Activated CD4-positive, alpha-beta T cell treated with anti-CD3 and anti-CD28 coated beads for 36 hours (primary cell): ENCODE results near the gene PPP4R3A. TPM values are rescaled to one million over a fixed set of nuclear protein-coding genes. Genes with fewer than 3 reads are reported as not detected.

Source experiments
- ATAC-seq: fragments of 200-7000 bp; cut with Tn5 transposase; one replicate; pipeline ENCODE4 v1.10.0; 2021; ENCODE audit warnings: mild to moderate bottlenecking, moderate library complexity
- CTCF ChIA-PET: fragments of 350-600 bp; sonication (Branson Sonifier 250); formaldehyde crosslinking; loops from one replicate; lab custom pipeline; 2021; ENCODE audit warnings: antibody characterized with exemption; lab: Charles Lee
- POLR2A ChIA-PET: fragments of 350-600 bp; sonication (Branson Sonifier 250); formaldehyde crosslinking; loops from one replicate; lab custom pipeline; 2021; ENCODE audit warnings: antibody characterized with exemption, inconsistent platforms; lab: Charles Lee
- DNase-seq: peaks from one replicate; pipeline ENCODE4 v3.0.0-alpha.2; 2020
- H3K27ac Mint-ChIP-seq: one replicate; pipeline ENCODE4 v1.8.0; 2021; ENCODE audit warnings: mixed read lengths
- H3K27me3 Mint-ChIP-seq: one replicate; pipeline ENCODE4 v1.8.0; 2021; ENCODE audit warnings: mixed read lengths
- H3K36me3 Mint-ChIP-seq: one replicate; pipeline ENCODE4 v1.8.0; 2021; ENCODE audit warnings: low read depth, mixed read lengths
- H3K4me1 Mint-ChIP-seq: one replicate; pipeline ENCODE4 v1.8.0; 2021; ENCODE audit warnings: mixed read lengths
- H3K4me3 Mint-ChIP-seq: one replicate; pipeline ENCODE4 v1.8.0; 2021; ENCODE audit warnings: mild to moderate bottlenecking, moderate library complexity, mixed read lengths
- H3K9me3 Mint-ChIP-seq: one replicate; pipeline ENCODE4 v1.8.0; 2021; ENCODE audit warnings: low read depth, mixed read lengths
- intact Hi-C, 2 experiments: fragments of 100-400 bp; cut with DNase I in 1 of 2; cut with micrococcal nuclease in 1 of 2; formaldehyde crosslinking; loops; one replicate each; pipeline versions ENCODE4 v1.14.2 to v1.15.1; 2022 to 2024; cut with DNase I, micrococcal nuclease
- total RNA-seq, 2 experiments: library from RNA; stranded (reverse); gene quantifications; one replicate each; pipeline ENCODE4 v1.2.3, GENCODE V29; 2021

Gene PPP4R3A
- total RNA-seq, 2 experiments from 2014 or later: 105 to 122 TPM

DNA sequence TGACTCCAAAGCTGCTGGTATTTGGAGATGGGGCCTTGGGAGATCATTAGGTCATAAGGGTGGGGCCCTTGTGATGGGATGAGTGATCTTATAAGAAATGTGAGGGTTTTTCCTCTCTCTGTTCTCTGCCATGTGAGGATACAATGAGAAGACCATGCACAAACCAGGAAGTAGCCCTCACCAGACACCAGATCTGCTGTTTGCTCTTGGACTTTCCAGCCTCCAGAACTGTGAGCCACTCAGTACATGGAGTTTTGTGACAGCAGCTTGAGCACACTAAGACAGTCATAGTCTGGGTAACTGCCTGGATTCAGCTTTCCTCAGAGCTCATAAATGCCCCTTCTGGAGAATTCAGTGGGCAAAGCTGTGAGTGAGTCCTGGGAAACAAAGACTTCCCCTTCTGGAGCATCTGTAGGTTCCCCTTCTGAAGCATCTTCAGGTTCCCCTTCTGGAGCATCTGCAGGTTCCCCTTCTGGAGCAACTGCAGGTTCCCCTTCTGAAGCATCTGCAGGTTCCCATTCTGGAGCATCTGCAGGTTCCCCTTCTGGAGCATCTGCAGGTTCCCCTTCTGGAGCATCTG, 11.0 kb upstream of the PPP4R3A start:
- ChIA-PET CTCF (interaction anchor here (0.8 kb wide), 1 partner anchor 8 kb away, joined by 3 read pairs; no protein-coding TSS in a partner anchor), POLR2A (no interaction called here)
- Mint-ChIP-seq H3K9me3 (no peaks in the 10 kb centered on the region), H3K36me3 (no peaks in the 10 kb centered on the region), H3K4me3 (no peak overlapping the region), H3K4me1 (no peaks in the 10 kb centered on the region), H3K27me3 (peaks cover 2% of the 10 kb centered on the region), H3K27ac (no peak overlapping the region)
- ATAC-seq (no peak), DNase-seq (no peak)
- intact Hi-C loops: no loop called here

DNA sequence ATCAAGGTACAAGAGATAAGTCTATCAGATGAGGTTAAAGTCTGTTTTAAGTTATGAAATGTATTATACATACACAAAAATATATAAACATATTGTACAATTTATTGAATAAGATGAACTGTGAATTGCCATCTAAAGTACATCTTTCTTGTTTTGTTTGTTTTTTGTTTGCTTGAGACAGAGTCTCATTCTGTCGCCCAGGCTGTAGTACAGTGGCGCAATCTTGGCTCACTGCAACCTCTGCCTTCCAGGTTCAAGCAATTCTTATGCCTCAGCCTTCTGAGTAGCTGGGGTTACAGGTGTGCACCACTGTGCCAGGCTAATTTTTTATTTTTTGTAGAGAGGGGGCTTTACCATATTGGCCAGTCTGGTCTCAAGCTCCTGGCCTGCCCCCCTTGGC, 10.0 kb upstream of the PPP4R3A start:
- Mint-ChIP-seq H3K27ac (no peak overlapping the region), H3K4me1 (no peaks in the 10 kb centered on the region), H3K9me3 (no peaks in the 10 kb centered on the region), H3K27me3 (peaks cover 2% of the 10 kb centered on the region), H3K4me3 (no peak overlapping the region), H3K36me3 (no peaks in the 10 kb centered on the region)
- CTCF ChIA-PET: no interaction called here
- POLR2A ChIA-PET: no interaction called here
- intact Hi-C loops: no loop called here
- ATAC-seq (no peak), DNase-seq (no peak)

DNA sequence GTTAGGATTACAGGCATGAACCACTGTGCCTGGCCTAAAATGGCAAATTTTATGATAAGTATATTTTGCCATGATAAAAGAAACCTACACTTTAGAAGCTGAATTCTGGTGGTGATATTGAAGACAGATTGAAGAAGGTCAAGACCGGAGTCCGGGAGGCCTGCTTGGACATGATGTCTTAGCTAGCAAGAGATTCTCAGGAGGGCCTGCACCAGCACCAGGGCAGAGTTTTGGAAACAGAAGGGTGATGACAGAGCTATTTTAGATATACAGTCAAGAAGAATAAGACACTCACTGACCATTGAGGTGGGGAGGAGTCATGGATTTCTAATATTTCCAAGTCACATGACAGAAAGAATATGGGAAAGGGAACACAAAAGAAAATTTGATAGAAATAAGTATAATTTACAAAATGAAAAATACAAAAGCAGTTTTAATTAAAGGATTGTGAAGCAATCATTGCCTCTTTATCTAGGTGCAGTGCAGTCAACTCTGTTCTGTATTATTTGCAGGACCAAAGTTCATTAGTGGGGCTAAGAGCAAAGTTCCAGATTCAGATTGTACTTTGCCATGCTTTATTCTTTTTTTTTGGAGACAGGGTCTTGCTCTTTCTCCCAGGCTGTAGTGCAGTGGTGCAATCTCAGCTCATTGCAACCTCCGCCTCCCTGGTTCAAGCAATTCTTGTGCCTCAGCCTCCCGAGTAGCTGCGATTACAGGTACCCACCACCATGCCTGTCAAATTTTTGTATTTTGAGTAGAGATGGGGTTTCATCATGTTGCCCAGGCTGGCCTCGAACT, 9.3 kb upstream of the PPP4R3A start:
- POLR2A ChIA-PET: no interaction called here
- no peak for DNase-seq
- no peaks in the 10 kb centered on the region for H3K36me3 Mint-ChIP-seq
- no peak overlapping the region for H3K4me3 Mint-ChIP-seq
- H3K9me3 Mint-ChIP-seq: no peaks in the 10 kb centered on the region
- intact Hi-C loops: loop anchor here in 1 of 2 experiments (10.0 kb wide), 1 partner anchor 1125 kb away; the partner anchor contains the start of gene CALM1
- no peak overlapping the region for H3K27ac Mint-ChIP-seq
- CTCF ChIA-PET: interaction anchor here (0.5 kb wide), 1 partner anchor 409 kb away, joined by 3 read pairs; no protein-coding TSS in a partner anchor
- H3K4me1 Mint-ChIP-seq: no peaks in the 10 kb centered on the region
- peaks cover 2% of the 10 kb centered on the region for H3K27me3 Mint-ChIP-seq
- no peak for ATAC-seq

- ATAC-seq (no peak), DNase-seq (no peak)
- Mint-ChIP-seq H3K4me3 (no peak overlapping the region), H3K9me3 (no peaks in the 10 kb centered on the region), H3K27ac (no peak overlapping the region), H3K36me3 (no peaks in the 10 kb centered on the region), H3K27me3 (no peaks in the 10 kb centered on the region), H3K4me1 (no peaks in the 10 kb centered on the region)
- POLR2A ChIA-PET: no interaction called here
- intact Hi-C loops: loop anchor here in 1 of 2 experiments (10.0 kb wide), 1 partner anchor 1122 kb away; the partner anchor contains the start of gene CALM1
- CTCF ChIA-PET: interaction anchor here (0.7 kb wide), 1 partner anchor 342 kb away, joined by 3 read pairs; no protein-coding TSS in a partner anchor
Measured at GRCh38 chr14:91516663-91517388, 6.7 kb upstream of the PPP4R3A start.

DNA sequence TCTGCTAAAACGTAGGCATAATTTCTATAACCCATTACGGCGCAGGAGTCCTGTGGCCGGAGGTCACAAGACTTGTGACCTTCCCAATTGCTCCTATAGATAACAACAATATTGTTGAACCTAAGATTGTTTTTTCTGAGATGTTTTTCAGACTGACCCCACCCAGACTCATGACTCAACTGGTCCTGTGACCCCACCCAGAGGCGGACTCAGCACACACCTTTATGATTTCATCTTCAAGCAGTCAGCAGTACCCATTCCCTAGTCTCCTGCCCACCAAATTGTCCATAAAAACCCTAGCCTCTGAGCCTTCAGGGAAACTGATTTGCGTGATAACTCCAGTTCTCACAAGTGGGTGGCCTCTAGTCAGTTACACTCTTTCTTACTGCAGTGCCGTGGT, 5.9 kb upstream of the PPP4R3A start:
- Mint-ChIP-seq H3K27ac (no peak overlapping the region), H3K36me3 (no peaks in the 10 kb centered on the region), H3K4me3 (no peak overlapping the region), H3K4me1 (peaks cover 2% of the 10 kb centered on the region), H3K27me3 (no peaks in the 10 kb centered on the region), H3K9me3 (no peaks in the 10 kb centered on the region)
- ATAC-seq (no peak), DNase-seq (no peak)
- CTCF ChIA-PET: interaction anchor here (0.6 to 0.7 kb wide), 2 partner anchors 48 to 341 kb away, joined by 3 read pairs; no protein-coding TSS in a partner anchor
- intact Hi-C loops: loop anchor here in 1 of 2 experiments (10.0 kb wide), 1 partner anchor 1121 kb away; the partner anchor contains the start of gene CALM1
- POLR2A ChIA-PET: no interaction called here

- Mint-ChIP-seq H3K9me3 (no peaks in the 10 kb centered on the region), H3K4me1 (peaks cover 15% of the 10 kb centered on the region), H3K27me3 (no peaks in the 10 kb centered on the region), H3K27ac (peak overlapping the region; percentile 100), H3K4me3 (peak overlapping the region; percentile 96), H3K36me3 (peaks cover 30% of the 10 kb centered on the region)
- ATAC-seq (no peak), DNase-seq (peak; percentile 17)
- ChIA-PET POLR2A (interaction anchor here (0.6 kb wide), 1 partner anchor 12 kb away, joined by 7 read pairs; no protein-coding TSS in a partner anchor), CTCF (interaction anchor here (1.2 kb wide), 1 partner anchor 400 kb away, joined by 3 read pairs; no protein-coding TSS in a partner anchor)
- intact Hi-C loops: loop anchor here (2.0 to 10.0 kb wide), 6 partner anchors 189 to 1281 kb away; partner anchors contain the start of genes CALM1 (in 1 of the 2), GOLGA5 (in 1 of the 2) and RPS6KA5 (in 1 of the 2)
Measured at GRCh38 chr14:91511043-91511383, 903 bp upstream of the PPP4R3A start.

- intact Hi-C loops: loop anchor here (1.0 to 10.0 kb wide), 17 partner anchors 15 to 1282 kb away; partner anchors contain the start of genes CCDC88C (in 2 of the 2), ATXN3 (in 1 of the 2), CALM1 (in 1 of the 2) and GOLGA5 (in 1 of the 2)
- Mint-ChIP-seq H3K4me1 (peaks cover 26% of the 10 kb centered on the region), H3K9me3 (no peaks in the 10 kb centered on the region), H3K36me3 (peaks cover 41% of the 10 kb centered on the region), H3K27ac (peak overlapping the region; percentile 100), H3K27me3 (no peaks in the 10 kb centered on the region), H3K4me3 (peak overlapping the region; percentile 96)
- no peak for DNase-seq
- ChIA-PET POLR2A (interaction anchor here (0.6 to 1.6 kb wide), 4 partner anchors 9 to 347 kb away, joined by 3 to 7 read pairs (median 3); no protein-coding TSS in a partner anchor), CTCF (no interaction called here)
- ATAC-seq: peak; percentile 36
Measured at GRCh38 chr14:91509878-91510170, 286 bp downstream of the PPP4R3A start.

DNA sequence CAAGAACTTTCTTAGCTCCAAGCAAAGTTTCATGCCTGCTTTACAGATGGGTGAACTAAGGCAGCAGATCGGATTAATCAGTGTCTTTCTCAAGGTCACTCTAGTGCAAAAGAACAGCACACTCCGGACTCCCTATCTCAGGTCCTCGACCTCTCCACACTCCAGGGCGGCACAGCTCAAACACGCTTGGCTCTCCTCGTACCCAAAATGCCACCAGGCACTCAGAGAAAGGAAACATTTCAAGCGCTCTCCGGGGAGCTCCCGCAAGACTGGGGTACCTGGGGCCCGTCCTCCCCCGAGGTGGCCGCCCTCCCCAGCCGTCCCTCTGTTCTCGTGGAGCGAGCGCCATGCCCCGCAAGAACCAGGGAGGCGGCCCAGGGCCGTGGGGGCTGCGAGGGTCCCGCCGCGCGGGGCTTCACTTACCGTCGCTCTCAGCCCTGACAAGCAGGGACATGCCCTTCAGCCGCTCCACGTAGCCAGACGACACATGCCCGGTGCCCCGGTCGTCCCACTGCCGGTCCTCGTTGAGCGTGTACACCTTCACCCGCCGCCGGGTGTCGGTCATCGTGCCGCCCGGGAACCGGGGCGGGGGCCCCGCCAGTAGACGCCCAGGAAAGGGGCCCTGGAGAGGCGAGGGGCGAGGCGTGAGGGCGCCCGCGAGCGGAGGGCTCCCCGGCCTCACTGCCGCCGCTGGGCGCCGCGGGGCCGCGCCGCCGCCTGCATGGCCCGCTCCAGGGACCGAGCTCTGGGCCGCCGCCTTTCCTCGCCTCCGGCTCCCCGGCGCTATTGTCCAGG, 830 bp downstream of the PPP4R3A start:
- intact Hi-C loops: loop anchor here (2.0 to 5.0 kb wide), 2 partner anchors 14 to 92 kb away; partner anchors contain the start of gene CCDC88C (in 1 of the 2)
- ChIA-PET CTCF (interaction anchor here (0.6 to 1.5 kb wide), 5 partner anchors 12 to 402 kb away, joined by 3 to 7 read pairs (median 5); no protein-coding TSS in a partner anchor), POLR2A (interaction anchor here (0.6 to 1.6 kb wide), 7 partner anchors 8 to 347 kb away, joined by 3 to 7 read pairs (median 3); partner anchors contain the start of gene GPR68)
- DNase-seq (peak; percentile 65), ATAC-seq (peak; percentile 4)
- peak overlapping the region; percentile 96 for H3K4me3 Mint-ChIP-seq
- H3K9me3 Mint-ChIP-seq: no peaks in the 10 kb centered on the region
- no peaks in the 10 kb centered on the region for H3K27me3 Mint-ChIP-seq
- peak overlapping the region; percentile 100 for H3K27ac Mint-ChIP-seq
- peaks cover 45% of the 10 kb centered on the region for H3K36me3 Mint-ChIP-seq
- peaks cover 31% of the 10 kb centered on the region for H3K4me1 Mint-ChIP-seq

GRCh38 chr14:91508105-91508504, 2.0 kb downstream of the PPP4R3A start:
- Mint-ChIP-seq H3K9me3 (no peaks in the 10 kb centered on the region), H3K4me3 (peak overlapping the region; percentile 96), H3K36me3 (peaks cover 53% of the 10 kb centered on the region), H3K27ac (peak overlapping the region; percentile 97), H3K4me1 (peaks cover 40% of the 10 kb centered on the region), H3K27me3 (no peaks in the 10 kb centered on the region)
- no peak for DNase-seq
- intact Hi-C loops: loop anchor here (2.0 to 5.0 kb wide), 2 partner anchors 13 to 91 kb away; partner anchors contain the start of gene CCDC88C (in 1 of the 2)
- no peak for ATAC-seq
- POLR2A ChIA-PET: interaction anchor here (1.0 kb wide), 1 partner anchor 14 kb away, joined by 3 read pairs; no protein-coding TSS in a partner anchor
- CTCF ChIA-PET: interaction anchor here (0.8 to 1.5 kb wide), 2 partner anchors 11 to 110 kb away, joined by 7 read pairs; no protein-coding TSS in a partner anchor

- Mint-ChIP-seq H3K36me3 (peaks cover 65% of the 10 kb centered on the region), H3K27ac (peak overlapping the region; percentile 42), H3K4me1 (peaks cover 55% of the 10 kb centered on the region), H3K9me3 (no peaks in the 10 kb centered on the region), H3K27me3 (no peaks in the 10 kb centered on the region), H3K4me3 (peak overlapping the region; percentile 33)
- ChIA-PET POLR2A (interaction anchor here (1.5 kb wide), 1 partner anchor 9 kb away, joined by 4 read pairs; no protein-coding TSS in a partner anchor), CTCF (interaction anchor here (0.7 kb wide), 1 partner anchor 151 kb away, joined by 3 read pairs; no protein-coding TSS in a partner anchor)
- no peak for DNase-seq
- intact Hi-C loops: loop anchor here in 1 of 2 experiments (5.0 kb wide), 1 partner anchor 89 kb away; the partner anchor contains the start of gene CCDC88C
- no peak for ATAC-seq
Measured at GRCh38 chr14:91506226-91506625, 3.9 kb downstream of the PPP4R3A start.
